DMS53 treated with DMSO at 0.1 percent for 48 hours (cell line): ENCODE measurements around the gene ZNF763.
A peak's percentile ranks its signal among the peaks of the same experiment; 100 is the strongest.
"Not testable (repeated sequence)": the region's sequence is repeated elsewhere in the genome, so short reads cannot be mapped to it uniquely, and the experiment has no call there.

Experiments used
- DNase-seq: peaks from one replicate; lab custom pipeline; 2025; ENCODE audit not compliant: unreplicated experiment; lab: John Stamatoyannopoulos, UW

ZNF763 gene

DNA sequence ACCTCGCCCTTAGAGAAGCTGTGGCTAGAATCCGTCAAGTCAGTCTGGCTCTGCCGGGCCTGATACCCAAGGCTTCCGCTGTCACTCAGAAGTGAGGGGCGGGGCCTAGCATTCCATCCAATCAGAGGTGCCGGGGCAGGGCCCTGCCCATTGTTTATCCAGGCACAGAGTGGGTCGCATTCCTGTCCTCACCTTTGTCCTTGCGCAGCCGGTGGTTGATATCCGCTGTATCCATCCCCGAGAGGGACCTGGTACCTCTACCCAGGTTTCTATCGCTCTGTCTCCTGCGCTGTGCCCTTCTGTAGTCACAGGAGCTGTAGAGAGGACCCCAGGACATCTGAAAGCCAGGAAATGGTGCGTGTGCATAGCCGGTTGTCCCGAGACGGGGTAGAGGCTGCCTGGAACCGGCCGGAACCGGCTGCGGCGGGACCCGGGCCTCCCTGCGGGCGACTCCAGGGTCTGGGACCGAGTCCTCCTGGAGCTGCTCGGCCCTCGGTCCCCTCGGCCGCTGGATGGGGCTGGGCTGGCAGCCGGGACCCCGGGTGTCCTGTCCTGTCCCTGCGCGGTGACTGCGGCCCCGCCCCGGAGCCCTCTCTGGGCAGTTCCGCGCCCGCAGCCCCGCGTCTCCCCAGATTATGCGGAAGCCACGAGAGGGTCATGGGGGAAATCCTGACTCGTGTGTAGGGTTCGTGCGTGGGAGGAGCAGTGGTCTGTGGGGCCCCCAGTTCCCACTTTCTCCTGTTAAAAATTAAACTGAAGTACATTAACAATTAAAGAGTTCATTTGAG lies at the start of gene ZNF763:
Gene ZNF763 (plus strand): TSS at position 183 of the 788 bp plus-strand sequence. CDS start 169 bp downstream, at position 352.
- peak; percentile 88 for DNase-seq

DNA sequence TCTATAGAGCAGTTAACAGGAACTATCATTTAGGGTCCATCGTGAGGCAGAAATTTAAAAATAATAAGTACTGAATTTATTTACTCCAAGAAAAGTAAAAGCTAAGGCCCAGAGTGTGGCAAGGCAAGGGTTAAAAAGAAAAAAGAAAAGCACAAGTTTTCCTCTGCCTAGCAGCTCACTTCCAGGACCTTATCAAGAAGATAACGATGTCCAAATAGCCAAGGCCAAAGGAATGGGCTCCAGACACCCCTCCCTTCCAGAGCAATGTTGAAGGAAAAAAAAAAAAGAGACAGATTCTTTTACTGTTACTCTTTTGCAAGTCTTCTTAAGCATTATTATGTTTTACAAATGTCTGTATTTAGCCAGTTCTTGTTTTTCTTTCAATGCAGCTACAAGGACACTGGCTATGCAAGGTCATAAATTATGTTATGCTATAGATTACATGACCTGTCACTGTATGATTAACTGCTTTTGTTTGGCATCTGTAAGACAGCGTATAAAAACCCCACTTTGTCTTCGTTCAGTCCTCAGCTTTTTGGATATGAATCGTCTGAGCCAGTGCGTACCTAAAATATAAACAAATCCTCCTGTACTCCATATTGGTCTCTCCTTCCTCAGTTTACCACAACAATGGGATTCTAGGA lies 42.9 kb upstream of the ZNF763 start:
- DNase-seq, result no peak

DNA sequence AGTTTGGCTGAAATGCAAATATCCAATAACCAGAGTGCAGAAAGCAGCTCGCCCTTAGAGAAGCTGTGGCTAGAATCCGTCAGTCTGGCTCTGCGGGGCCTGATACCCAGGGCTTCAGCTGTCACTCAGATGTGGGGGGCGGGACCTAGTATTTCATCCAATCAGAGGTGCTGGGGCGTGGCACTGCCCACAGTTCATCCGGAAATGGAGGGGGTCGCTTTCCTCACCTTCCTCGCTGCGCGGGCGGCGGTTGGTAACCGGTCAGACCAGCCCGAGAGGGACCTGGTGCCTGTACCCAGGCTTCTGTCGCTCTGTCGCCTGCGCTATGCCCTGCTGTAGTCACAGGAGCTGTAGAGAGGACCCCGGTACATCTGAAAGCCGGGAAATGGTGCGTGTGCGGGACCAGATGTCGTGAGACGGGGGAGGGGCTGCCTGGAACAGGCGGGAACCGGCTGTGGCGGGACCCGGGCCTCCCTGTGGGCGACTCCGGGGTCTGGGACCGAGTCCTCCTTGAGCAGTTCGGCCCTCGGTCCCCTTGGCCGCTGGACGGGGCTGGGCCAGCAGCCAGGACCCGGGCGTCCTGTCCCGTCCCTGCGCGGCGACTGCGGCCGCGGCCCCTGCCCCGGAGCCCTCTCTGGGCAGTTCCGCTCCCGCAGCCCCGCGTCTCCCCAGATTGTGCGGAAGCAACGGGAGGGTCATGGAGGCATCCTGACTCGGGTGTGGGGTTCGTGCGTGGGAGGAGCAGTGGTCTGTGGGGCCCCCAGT lies 39.8 kb upstream of the ZNF763 start, which contains the start of gene ZNF700:
Gene ZNF700 (plus strand): TSS at position 222 of the 765 bp plus-strand sequence. CDS start 104 bp downstream, at position 326.
- peak; percentile 89 for DNase-seq

DNA sequence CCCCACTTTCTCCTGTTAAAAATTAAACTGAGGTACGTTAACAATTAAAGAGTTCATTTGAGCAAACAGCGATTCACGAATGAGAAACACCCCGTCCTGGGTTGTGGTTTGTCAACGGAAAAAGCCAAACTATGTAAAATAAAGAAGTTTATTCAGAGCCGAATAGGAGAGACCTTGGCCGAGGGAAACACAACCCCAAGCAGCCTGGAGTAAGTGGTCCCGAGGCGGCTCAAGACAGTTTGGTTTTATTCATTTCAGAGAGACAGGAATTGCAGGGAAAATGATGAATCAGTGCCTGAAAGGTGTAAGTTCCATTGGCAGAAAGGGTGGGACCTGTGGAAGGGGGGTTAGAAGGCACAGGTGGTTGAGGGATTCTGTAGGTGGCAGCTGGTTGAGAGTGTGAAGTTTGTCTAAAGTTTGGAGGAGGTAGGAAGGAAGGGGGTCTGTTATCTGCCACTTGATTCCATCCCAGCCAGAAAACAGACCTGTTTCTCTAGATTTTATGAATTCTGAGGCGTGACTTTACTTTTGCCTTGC lies 39.1 kb upstream of the ZNF763 start:
- DNase-seq, result not testable (repeated sequence)

DNA sequence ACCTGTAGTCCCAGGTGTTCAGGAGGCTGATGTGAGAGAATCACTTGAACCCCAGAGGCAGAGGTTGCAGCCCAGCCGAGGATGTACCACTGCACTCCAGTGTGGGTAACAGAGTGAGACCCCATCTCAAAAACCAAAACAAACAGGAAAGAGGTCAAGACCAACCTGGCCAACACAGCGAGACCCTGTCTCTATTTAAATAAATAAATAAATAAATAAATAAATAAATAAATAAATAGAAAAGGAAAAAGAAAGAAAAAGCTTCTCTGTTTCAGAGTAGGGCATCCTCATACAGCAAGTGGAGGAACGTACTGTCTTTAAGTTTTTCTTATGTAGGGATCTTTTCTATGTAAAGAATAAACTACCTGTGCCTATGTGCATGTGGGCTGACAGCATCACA lies 37.6 kb upstream of the ZNF763 start:
- no peak for DNase-seq

DNA sequence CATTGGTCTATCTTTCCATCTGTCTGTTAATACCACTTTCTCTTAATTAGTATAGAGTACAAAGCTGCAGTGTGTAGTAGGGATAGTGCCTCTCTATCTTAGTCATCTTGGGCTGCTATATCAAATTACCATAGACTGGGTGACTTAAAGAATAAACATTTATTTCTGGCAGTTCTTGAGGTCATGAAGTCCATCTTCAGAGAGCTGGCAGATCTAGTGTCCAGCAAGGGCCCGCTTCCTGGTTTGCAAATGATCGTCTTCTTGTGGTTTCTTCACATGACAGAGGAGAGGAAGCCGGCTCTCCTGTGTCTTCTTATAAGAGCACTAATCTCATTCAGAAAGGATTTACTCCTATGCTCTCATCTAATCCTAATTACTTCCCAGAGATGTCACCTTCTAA lies 33.8 kb upstream of the ZNF763 start:
- DNase-seq, result no peak

DNA sequence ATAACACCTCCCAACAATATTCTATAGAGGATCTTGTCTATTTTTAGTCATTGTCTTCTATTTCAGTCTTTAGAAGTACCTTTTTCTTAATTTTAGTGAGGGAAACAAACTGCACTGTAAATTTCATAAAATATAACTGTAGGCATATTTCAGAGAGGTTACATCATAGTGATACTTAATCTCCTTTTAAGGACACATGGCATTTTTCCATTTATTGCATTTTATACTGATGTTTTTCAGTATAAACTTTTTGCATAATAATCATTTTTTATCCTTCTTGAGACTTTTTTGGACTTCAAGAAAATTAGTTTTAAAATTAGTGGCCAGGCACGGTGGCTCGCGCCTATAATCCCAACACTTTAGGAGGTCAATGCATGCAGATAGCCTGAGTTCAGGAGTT lies 33.3 kb upstream of the ZNF763 start:
- no peak for DNase-seq

DNA sequence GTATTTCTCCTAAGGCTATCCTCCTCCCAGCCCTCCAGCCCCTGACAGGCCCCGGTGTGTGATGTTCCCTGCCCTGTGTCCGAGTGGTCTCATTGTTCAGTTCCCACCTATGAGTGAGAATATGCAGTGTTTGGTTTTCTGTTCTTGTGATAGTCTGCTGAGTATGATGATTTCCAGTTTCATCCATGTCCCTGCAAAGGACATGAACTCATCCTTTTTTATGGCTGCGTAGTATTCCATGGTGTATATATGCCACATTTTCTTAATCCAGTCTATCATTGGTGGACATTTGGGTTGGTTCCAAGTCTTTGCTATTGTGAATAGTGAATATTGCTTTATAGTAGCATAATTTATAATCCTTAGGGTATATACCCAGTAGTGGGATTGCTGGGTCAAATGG lies 29.0 kb upstream of the ZNF763 start:
- not testable (repeated sequence) for DNase-seq

DNA sequence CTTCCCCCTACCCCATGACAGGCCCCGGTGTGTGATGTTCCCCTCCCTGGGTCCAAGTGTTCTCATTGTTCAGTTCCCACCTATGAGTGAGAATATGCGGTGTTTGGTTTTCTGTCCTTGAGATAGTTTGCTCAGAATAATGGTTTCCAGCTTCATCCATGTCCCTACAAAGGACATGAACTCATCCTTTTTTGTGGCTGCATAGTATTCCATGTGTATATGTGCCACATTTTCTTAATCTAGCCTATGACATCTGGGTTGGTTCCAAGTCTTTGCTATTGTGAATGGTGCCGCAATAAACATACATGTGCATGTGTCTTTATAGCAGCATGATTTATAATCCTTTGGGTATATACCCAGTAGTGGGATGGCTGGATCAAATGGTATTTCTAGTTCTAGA lies 26.5 kb upstream of the ZNF763 start:
- DNase-seq, result not testable (repeated sequence)

DNA sequence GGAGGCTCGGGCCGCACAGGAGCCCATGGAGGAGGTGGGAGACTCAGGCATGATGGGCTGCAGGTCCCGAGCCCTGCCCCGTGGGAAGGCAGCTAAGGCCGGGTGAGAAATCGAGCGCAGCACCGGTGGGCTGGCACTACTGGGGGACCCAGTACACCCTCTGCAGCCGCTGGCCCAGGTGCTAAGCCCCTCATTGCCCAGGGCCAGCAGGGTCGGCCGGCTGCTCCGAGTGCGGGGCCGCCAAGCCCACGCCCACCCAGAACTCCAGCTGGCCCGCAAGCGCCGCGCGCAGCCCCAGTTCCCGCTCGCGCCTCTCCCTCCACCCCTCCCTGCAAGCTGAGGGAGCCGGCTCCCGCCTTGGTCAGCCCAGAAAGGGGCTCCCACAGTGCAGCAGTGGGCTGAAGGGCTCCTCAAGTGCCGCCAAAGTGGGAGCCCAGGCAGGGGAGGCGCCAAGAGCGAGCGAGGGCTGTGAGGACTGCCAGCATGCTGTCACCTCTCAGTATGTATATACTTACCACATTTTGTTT lies 23.4 kb upstream of the ZNF763 start:
- DNase-seq, result not testable (repeated sequence)

DNA sequence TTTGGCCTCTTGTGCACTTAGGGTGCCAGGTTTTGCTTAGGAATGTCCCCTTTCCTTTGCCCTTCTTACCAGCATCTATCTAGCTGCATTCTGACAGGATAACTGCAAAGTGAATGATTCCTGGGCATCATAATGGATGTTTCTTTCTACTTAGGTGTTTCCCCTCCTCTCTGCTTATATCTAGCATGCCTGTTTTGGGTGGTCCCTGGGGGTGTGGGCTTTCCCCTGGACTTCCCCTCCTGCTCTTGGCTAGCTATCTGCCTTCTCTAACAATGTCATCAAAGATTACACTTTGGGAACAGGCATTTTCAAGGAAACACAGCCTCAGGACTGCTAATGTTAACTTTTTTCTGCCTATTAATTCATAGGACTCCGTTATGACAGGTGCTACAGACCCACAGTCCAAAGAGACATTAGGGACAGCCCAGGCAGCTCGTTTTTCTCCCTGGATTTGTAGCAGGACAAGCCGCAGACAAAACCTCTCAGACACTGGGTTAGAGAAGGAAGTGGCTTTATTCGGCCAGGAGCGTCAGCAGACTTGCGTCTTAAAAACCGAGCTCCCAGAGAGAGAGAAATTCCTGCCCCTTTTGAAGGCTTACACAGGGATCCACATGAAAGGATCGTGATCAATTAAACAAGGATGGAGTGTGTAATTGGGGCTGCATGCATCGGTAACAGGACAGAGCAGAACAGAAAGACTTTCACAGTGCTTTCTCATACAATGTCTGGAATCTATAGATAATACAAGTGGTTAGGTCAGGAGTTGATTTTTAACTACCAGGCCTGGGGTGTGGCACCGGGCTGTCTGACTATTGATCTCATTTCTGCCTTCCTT lies 22.6 kb upstream of the ZNF763 start:
- no peak for DNase-seq

DNA sequence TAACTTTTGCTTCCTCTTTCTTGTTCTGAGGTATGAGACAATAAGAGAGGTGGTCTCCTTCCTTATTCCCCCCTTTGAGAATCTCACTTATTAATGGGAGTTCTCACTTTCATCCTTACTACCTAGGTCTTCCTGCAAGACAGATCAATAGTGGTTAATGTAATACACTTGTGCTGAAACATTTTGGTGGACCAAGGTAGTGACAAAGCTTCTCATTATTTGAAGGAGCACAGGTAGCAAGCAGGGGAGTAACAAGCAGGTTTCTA lies 22.1 kb upstream of the ZNF763 start:
- DNase-seq, result no peak

DNA sequence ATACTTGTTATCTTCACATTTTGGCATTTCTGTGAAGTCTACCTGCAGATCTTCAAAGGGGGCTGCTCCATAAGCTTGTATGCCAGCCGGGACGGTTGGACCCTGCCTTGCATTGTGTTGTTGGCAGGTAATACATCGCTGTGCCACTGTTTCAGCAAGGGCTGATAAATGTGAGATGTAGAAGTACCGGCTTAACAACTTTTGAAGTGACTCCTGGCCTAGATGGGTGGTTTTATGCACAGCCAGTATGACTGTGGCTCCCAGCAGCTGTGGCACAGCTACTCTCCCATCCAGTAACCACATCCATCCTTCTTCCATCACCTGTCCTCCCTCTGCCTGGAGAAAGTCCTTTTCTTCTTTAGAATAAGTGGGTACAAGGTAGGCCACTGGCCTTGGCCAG lies 20.2 kb upstream of the ZNF763 start:
- no peak for DNase-seq

DNA sequence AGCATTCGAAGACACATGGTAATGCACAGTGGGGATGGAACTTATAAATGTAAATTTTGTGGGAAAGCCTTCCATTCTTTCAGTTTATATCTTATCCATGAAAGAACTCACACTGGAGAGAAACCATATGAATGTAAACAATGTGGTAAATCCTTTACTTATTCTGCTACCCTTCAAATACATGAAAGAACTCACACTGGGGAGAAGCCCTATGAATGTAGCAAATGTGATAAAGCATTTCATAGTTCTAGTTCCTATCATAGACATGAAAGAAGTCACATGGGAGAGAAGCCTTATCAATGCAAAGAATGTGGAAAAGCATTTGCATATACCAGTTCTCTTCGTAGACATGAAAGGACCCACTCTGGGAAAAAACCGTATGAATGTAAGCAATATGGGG lies 16.2 kb upstream of the ZNF763 start:
- DNase-seq, result no peak

DNA sequence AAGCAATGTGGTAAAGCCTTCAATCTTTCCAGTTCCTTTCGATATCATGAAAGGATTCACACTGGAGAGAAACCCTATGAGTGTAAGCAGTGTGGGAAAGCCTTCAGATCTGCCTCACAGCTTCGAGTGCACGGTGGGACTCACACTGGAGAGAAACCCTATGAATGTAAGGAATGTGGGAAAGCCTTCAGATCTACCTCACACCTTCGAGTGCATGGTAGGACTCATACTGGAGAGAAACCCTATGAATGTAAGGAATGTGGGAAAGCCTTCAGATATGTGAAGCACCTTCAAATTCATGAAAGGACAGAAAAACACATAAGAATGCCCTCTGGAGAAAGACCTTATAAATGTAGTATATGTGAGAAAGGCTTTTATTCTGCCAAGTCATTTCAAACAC lies 15.6 kb upstream of the ZNF763 start:
- no peak for DNase-seq

DNA sequence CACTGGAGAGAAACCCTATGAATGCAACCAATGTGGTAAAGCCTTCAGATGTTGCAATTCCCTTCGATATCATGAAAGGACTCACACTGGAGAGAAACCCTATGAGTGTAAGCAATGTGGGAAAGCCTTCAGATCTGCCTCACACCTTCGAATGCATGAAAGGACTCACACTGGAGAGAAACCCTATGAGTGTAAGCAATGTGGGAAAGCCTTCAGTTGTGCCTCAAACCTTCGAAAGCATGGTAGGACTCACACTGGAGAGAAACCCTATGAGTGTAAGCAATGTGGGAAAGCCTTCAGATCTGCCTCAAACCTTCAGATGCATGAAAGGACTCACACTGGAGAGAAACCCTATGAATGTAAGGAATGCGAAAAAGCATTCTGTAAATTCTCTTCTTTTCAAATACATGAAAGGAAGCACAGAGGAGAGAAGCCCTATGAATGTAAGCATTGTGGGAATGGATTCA lies 15.2 kb upstream of the ZNF763 start:
- DNase-seq, result not testable (repeated sequence)

DNA sequence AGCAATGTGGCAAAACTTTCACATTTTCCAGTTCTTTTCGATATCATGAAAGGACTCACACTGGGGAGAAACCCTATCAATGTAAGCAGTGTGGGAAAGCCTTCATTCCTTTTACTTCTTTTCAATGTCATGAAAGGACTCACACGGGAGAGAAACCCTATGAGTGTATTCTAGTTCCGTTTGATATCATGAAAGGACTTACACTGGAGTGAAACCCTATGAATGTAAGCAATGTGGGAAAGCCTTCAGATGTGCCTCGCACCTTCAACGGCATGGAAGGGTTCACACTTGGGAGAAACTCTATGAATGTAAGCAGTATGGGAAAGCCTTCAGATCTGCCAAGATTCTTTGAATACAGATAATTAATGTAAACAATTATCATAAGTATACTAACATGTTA lies 14.5 kb upstream of the ZNF763 start:
- DNase-seq, result no peak

DNA sequence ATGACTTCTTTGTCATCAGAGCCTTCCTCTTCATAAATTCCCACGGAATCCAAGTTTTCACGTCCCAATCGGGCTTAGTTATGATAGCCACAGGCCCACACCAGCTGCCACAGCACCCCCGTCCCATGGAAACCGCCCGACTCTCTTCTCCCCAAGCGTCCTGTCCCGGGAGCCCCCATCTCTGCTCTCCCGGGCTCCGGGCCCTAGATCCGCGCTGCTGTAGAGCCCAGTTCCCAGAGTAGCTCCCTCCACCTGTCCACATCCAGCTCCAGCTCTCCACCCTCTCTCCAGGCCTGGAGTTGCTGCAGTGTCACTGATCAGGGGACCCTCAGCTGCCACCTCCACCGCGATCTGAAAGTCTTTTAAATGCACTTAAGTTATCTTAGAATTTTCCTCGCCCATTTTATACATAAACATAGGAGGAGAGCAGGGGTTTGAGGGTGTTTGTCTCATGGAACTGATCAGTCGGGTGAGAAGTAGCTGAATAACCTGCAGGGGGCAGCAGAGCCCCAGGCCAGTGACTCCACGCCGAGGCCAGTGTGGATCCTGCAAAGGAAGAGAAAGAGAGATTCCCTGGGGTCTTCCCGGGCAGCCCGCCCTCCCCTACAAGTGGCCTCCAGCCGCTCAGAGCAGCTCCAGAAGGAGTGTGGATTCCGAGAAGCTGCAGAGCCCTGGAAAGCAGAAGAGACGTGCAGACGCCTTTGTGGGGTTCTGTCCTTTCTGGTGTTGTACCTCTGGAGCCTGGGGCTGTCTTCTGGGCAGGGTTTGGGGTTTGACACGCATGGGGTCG lies 1.1 kb upstream of the ZNF763 start:
- DNase-seq, result peak; percentile 53

DNA sequence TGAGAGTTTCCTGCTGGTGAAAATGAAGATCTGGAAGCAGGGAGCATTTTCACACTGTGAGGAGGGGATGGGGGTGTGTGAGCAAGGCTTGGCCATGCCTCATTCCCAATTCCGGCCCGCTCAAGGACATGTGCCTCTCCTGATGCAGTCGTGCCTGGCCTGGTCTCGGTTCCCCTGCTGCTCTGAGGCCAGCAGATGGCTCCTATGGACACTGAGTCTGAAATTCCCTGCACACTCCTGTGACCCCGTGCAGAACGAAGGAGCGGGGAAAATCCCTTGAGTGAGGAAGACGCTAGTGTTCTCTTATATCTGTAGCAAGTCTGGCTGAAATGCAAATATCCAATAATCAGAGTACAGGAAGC lies 363 bp upstream of the ZNF763 start:
- no peak for DNase-seq

DNA sequence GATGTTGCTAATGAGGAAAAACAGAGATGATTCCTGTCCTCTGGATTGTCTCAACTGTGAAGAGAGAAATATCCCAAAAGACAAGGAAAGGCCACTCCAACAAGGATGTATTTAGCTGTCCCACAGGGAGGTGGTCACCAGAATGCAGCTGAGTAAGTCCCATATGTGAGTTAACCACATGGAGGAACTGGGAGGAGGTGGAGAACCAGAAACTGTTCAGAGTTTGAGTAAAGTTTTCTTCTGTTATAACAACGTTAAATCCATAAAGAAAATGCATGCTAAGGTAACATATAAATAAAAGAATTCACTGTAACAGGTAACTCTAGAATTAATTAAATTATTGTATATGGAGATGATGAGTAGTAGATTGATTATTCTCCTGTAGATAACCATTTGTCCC lies 5.3 kb downstream of the ZNF763 start:
- no peak for DNase-seq
